Loucy (cell line): Measurements from ENCODE around the gene ZFP36L2.

Source experiments
- H2AFZ ChIP-seq: fragments of 200-600 bp; sonication (generic); 2 replicates; pipeline ENCODE4 v1.6.0; 2016; ENCODE audit warnings: antibody characterized with exemption, mild to moderate bottlenecking, low read length, moderate library complexity
- H3F3A ChIP-seq: fragments of 200-600 bp; 2 replicates; pipeline ENCODE4 v1.6.0; 2016; ENCODE audit warnings: antibody characterized with exemption, low read depth, mild to moderate bottlenecking
- H3K27me3 ChIP-seq: fragments of 200-600 bp; sonication (generic); 2 replicates; pipeline ENCODE4 v1.6.1; 2014; ENCODE audit warnings: low read length, mild to moderate bottlenecking; ENCODE audit not compliant: insufficient read depth, poor library complexity, severe bottlenecking
- H3K36me3 ChIP-seq: fragments of 200-600 bp; sonication (generic); 2 replicates; pipeline ENCODE4 v1.6.1; 2016; ENCODE audit warnings: low read length; ENCODE audit not compliant: insufficient read depth
- H3K4me1 ChIP-seq: fragments of 200-600 bp; sonication (generic); 2 replicates; pipeline ENCODE4 v1.5.1; 2014; ENCODE audit warnings: low read length, mild to moderate bottlenecking; ENCODE audit not compliant: insufficient read depth, poor library complexity, severe bottlenecking
- H3K4me2 ChIP-seq: fragments of 200-600 bp; sonication (generic); 2 replicates; pipeline ENCODE4 v1.6.0; 2014; ENCODE audit warnings: antibody characterized with exemption, low read length, low read depth, mild to moderate bottlenecking; ENCODE audit not compliant: poor library complexity, severe bottlenecking
- H3K4me3 ChIP-seq: fragments of 200-600 bp; sonication (generic); 2 replicates; pipeline ENCODE4 v1.5.1; 2014; ENCODE audit warnings: low read length, mild to moderate bottlenecking, mixed read lengths; ENCODE audit not compliant: poor library complexity, severe bottlenecking
- H3K79me2 ChIP-seq: fragments of 200-600 bp; sonication (generic); 2 replicates; pipeline ENCODE4 v1.6.1; 2014; ENCODE audit warnings: low read length; ENCODE audit not compliant: insufficient read depth
- H3K9ac ChIP-seq: fragments of 200-600 bp; sonication (generic); 2 replicates; pipeline ENCODE4 v1.6.0; 2014; ENCODE audit warnings: mild to moderate bottlenecking, low read depth, low read length, moderate library complexity; ENCODE audit not compliant: poor library complexity, severe bottlenecking
- H3K9me2 ChIP-seq: fragments of 200-600 bp; sonication (generic); replicated peaks from 2 replicates; pipeline ENCODE4 v1.6.1; 2016; ENCODE audit warnings: low read depth, low read length, mixed read lengths
- H3K9me3 ChIP-seq: fragments of 200-600 bp; sonication (generic); 2 replicates; pipeline ENCODE4 v1.6.1; 2014; ENCODE audit warnings: mild to moderate bottlenecking, antibody characterized with exemption, low read length, low read depth; ENCODE audit not compliant: insufficient read depth
- H4K20me1 ChIP-seq: fragments of 200-600 bp; sonication (generic); 2 replicates; pipeline ENCODE4 v1.6.0; 2014; ENCODE audit warnings: antibody characterized with exemption, low read length, mild to moderate bottlenecking; ENCODE audit not compliant: insufficient read depth, poor library complexity, severe bottlenecking
- EZH2phosphoT487 ChIP-seq: fragments of 200-600 bp; IDR thresholded peaks from 2 replicates; pipeline ENCODE4 v1.6.1; 2018; ENCODE audit warnings: antibody characterized with exemption, mild to moderate bottlenecking, moderate library complexity, borderline replicate concordance
- TF ChIP-seq, protein P1 (sequence below): fragments of 200-600 bp; sonication (generic); conservative IDR thresholded peaks from 2 replicates; pipeline ENCODE4 v1.5.1; 2014; ENCODE audit warnings: mild to moderate bottlenecking, antibody characterized with exemption, low read length

The ZFP36L2 gene

DNA sequence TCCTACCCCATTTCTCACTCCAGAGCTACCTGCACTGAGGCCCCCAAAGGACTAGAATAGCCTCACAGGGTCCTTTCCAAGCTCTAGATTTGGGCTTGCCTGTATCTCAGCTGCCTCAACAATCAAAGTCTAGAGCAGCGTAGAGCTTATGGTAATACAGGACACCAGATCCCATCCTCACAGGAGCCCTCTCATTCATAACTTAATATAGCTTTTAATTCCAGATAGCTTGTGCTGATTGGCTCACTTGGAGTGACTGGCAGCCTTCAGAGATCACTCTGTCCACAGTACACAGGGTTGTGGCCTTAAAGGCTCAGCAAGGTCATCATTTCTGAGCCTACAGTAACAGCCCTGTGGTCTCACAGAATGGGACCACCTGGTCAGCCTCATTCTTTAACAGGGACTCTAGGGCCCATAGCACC lies 51.4 kb downstream of the ZFP36L2 start:
- H3K9ac ChIP-seq: no peak overlapping the region
- no peaks in the 10 kb centered on the region for H3F3A ChIP-seq
- H3K27me3 ChIP-seq: no peaks in the 10 kb centered on the region
- no peak overlapping the region for H3K4me3 ChIP-seq
- no peaks in the 10 kb centered on the region for H3K79me2 ChIP-seq
- no peak overlapping the region for H3K4me2 ChIP-seq
- peaks cover 22% of the 10 kb centered on the region for H3K9me3 ChIP-seq
- H4K20me1 ChIP-seq: no peaks in the 10 kb centered on the region
- peaks cover 10% of the 10 kb centered on the region for H3K4me1 ChIP-seq
- no peaks in the 10 kb centered on the region for H3K9me2 ChIP-seq
- no peak overlapping the region for H2AFZ ChIP-seq
- no peaks in the 10 kb centered on the region for H3K36me3 ChIP-seq
- TF ChIP-seq EZH2phosphoT487: no peak
- TF ChIP-seq, protein P1, sequence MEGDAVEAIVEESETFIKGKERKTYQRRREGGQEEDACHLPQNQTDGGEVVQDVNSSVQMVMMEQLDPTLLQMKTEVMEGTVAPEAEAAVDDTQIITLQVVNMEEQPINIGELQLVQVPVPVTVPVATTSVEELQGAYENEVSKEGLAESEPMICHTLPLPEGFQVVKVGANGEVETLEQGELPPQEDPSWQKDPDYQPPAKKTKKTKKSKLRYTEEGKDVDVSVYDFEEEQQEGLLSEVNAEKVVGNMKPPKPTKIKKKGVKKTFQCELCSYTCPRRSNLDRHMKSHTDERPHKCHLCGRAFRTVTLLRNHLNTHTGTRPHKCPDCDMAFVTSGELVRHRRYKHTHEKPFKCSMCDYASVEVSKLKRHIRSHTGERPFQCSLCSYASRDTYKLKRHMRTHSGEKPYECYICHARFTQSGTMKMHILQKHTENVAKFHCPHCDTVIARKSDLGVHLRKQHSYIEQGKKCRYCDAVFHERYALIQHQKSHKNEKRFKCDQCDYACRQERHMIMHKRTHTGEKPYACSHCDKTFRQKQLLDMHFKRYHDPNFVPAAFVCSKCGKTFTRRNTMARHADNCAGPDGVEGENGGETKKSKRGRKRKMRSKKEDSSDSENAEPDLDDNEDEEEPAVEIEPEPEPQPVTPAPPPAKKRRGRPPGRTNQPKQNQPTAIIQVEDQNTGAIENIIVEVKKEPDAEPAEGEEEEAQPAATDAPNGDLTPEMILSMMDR: no peak

DNA sequence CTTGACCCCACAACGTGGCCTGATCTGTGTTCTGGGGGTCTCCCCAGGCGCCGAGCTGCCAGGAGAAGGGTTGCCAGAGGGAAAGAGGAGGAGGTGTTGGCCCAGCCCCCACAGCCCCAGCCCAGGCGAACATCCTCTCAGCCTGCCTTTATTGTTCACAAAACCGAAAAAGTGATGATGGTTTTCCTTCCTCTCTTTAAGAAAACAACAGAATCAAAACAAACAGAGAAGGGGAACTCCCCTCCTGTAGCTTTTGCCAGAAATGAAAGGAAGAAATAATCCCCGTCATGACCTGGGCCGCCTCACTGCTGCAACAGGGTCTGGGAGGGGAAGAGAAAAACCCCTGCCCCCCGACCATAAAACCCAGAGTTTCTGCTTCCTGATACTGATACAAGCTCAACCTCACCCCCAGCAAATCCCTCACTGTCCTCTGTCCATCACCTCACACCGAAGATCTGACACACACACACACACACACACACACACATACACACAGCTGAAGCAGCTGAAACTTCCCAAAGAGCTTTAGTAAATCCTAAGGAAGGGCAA lies 52.0 kb downstream of the ZFP36L2 start:
- Histone ChIP-seq H3K36me3 (no peaks in the 10 kb centered on the region), H3K4me3 (no peak overlapping the region), H3K9ac (no peak overlapping the region), H3K4me1 (peaks cover 16% of the 10 kb centered on the region), H3K4me2 (no peak overlapping the region), H3K9me3 (peaks cover 22% of the 10 kb centered on the region), H3K79me2 (no peaks in the 10 kb centered on the region), H3F3A (no peaks in the 10 kb centered on the region), H4K20me1 (no peaks in the 10 kb centered on the region), H3K9me2 (no peaks in the 10 kb centered on the region), H3K27me3 (no peaks in the 10 kb centered on the region), H2AFZ (no peak overlapping the region)
- no peak for TF ChIP-seq EZH2phosphoT487
- TF ChIP-seq, protein P1: no peak
